Suppressor macrophage (primary cell): ENCODE results near the gene ZNF423.

Experiments used
- DNase-seq, 4 experiments: peaks; one replicate each; pipeline ENCODE4 v3.0.0-alpha.2; 2020 to 2022

The ZNF423 gene

GRCh38 chr16:49502136-49502881, 353.6 kb downstream of the ZNF423 start:
- DNase-seq, result no peak

GRCh38 chr16:49499869-49500610, 355.9 kb downstream of the ZNF423 start:
- DNase-seq, result no peak

- no peak for DNase-seq
Measured at GRCh38 chr16:49499414-49499785, 356.5 kb downstream of the ZNF423 start.

- no peak for DNase-seq
Measured at GRCh38 chr16:49498666-49499413, 357.1 kb downstream of the ZNF423 start.

DNA sequence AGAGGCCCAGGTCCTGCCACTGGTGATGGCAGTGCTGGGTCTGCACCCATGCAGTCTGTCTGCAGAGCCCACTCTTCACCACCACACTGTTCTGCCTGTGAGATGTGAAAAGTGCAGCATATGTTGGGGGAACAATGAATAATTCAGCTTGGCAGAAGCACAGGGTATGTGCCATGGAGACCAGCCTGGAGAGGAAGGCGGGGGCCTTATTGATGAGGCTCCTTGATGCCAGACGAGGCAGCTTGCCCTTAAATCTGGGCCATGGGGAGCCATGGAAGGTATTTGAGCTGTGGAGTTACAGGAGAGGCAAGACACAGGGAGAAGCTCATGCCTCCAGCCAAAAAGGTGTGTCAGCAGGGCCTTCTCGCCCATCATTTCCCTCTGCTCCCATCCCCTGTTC, 357.6 kb downstream of the ZNF423 start:
- DNase-seq, result no peak

GRCh38 chr16:49497466-49497865, 358.4 kb downstream of the ZNF423 start:
- DNase-seq, result no peak

DNA sequence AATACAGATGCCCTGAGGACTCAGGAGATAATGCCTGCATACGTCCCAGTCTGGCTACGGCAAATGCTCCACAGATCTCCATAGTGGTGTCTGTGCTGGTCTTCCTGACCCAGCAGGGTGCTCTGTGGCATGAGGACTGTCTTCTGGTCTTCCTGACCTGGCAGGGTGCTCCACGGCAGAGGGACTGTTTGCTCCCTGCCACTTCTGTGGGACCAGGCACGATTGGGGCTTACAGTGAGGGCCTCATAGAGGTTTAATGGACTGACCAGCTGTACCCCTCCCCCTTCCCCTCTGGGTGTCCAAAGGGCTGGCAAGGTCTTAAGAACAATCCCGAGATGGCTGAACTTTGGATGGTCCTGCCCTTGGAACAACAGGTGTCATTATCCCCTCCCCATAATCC, 359.3 kb downstream of the ZNF423 start:
- DNase-seq, result no peak

- no peak for DNase-seq
Measured at GRCh38 chr16:49495596-49496355, 360.1 kb downstream of the ZNF423 start.

DNA sequence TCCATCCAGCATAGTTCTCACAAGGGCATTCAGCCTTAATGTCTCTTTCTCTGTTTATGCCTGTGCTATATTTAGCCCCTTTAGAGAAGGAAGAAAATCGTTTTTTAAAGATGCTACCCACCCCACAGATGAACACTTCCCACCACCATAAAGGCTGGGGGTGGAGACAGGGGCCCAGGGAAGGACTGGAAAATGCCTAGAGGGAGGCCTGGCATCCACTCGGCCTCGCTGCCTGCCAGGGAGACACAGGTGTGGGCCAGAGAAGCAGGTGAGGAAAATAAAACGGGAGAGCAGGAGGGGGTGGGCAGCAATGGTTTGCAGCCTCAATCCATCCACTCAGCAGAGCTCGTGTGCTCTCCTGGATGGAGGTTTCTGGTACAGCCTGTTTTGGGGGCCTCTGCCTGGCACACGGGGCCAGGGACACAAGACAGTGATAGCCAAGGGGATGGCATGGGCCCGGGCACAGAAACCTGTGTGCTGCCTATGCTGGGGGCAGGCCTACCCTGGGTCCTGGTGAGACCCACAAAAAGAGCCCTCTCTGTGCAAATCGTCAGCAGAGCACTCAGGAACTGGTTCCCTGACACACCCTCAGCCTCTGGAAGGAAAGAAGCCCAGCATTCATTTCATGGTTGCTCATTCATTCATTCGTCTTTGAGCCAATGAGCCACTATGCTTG, 360.9 kb downstream of the ZNF423 start:
- no peak for DNase-seq

DNA sequence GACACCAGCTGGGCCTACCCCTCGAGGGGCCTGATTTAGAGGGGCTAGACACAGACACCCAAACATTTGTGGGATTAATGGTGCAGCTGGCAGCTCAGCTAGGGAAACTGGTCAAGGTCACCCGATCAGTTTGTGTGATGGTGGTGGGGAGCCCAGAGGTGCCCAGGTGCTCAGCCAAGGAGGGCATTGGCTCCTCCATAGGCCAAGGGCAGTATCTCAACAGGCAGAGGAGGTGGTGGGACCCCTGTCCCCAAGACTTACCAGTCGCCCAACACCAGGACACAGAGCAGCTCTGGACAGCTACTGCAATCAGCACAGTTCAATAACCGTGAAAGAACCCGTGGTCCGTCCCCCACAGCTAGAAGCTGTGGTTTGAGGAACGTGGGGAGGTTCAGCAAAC, 361.4 kb downstream of the ZNF423 start:
- no peak for DNase-seq

GRCh38 chr16:49493836-49494235, 362.1 kb downstream of the ZNF423 start:
- DNase-seq, result no peak

DNA sequence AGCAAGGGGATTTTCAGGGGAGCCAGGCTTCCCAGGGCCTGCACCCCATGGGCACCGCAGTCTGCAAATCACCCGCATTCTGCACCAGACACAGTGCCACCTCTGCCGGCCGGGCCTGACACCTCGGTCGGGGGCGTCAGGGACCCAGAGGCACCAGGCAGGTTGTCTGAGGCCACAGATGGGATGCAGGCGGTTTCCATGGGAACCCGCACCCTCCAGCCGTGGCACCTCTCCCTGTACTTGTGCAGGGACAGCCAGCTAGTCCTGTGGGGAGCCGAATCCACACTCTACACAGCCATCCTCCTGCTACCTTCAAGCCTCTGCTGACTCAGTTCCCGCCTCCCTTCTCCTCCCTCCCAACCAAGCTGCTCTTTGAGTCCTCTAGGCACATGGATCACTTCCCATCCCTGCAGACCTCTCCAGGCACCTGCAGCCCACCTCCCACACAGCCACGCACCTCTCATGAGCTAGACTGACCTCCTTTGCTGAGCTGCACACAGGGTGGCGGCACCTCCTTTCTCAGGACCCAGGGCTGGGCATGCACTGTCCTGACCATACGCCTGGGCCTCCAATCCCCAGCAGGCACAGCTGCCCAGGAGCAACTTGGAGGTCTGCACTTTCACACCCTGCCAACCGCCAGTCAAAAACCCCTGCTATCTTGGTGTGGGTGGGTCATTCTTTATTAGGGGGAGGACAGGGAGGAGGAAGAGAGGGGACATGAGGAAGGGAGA, 362.9 kb downstream of the ZNF423 start:
- DNase-seq, result no peak

- DNase-seq, result peak; percentile 18 to 54 (median 44)
Measured at GRCh38 chr16:49491771-49492761, 363.8 kb downstream of the ZNF423 start.

DNA sequence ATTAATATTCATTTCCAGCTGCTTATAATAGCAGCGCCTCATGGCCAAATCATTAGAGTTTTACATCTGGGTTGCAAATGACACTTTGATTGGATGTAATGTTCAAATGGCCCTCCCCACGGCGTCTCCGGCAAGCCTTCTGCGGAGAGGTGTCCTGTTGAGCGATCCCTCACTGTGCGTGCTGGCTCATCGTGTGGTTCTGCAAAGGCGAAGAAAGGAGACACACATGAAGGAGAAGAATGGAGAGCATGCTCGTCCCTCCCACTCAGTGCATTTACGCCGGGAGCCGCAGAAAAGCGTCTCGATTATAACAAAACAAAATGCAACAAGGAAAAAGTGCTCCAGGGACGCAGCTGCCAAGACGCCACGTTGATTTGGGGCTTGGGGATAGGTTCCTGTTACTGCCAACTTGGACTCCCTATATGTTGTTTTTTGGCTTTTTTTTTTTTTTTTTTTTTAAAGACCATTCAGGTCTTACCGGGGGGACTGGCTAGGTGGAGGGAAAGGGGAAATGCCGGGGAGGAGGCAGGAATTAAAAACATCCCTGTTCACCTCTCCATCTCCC, 364.7 kb downstream of the ZNF423 start:
- DNase-seq, result no peak

DNA sequence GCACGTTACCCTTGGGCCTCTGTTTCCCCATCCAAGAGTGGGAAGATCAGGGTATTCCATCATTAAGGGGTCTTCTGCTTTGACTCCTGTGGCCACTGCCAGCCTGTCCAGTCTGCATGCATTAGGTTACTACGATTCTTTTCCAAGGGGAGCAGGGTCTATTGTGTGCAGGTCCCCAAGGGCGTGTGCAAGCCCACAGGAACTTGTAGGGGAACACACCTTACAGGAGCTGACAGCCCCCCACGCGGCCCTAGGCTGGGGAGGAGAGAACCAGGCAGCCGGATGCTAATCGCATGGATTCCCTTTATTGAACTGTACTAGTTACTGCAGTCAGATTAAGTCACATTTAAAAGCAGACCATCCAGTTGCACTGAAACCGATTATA, 365.6 kb downstream of the ZNF423 start:
- no peak for DNase-seq

- no peak for DNase-seq
Measured at GRCh38 chr16:49489686-49490320, 366.1 kb downstream of the ZNF423 start.

DNA sequence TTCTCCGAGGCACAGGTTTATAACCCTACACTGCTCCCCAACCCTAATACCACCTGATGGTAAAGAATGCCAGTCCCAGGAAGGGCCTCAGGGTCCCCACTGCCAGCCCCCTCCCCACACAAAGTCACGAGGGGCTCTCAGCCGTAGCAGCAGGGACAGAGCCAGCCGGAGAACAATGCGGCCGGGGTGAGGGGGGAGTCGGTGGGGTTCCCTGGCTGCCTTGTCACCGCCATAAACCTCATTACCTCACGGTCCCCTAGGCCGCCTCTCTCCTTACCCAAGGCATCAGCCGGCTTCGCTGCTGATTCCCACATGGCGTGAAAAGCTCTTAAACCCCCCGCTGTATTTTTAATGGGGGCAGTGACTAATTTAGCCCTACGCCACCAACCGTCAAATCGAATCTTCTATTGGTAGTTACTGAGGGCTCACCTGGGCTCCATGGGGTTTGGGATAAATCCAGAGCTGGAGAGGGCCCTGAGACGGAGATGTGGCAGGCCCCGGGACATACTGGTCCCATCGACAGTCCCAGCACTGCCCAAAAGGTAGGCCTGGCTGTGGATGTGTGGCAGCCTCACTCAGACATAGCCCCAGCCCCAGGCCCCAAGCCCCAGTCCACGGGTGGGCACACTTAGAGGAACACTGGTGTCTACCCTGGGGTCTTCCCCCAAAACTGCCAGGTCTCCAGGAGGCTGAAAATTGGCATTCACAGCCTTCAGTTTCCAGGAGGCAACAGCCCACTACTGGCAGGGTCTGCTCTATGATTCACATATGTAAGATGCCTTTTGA, 367.0 kb downstream of the ZNF423 start:
- no peak for DNase-seq

DNA sequence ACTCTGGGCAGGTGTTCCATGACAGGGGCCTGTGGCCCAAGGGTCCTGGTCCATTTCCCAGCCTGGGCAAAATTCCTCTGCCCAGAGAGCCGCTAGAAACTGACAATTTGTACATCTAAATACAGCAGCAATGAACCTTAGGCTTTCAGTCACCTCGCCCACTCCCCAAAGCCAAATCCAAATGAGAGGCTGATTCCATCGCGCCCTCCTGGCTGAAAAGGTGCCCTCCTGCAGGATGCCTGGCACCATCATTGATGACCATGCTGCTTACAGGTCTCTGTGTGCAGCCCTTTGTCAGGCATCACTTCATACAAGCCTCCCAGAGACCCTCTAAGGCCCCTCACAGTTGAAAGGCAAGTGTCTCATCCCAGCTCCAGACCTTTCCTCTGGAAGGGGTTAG, 367.6 kb downstream of the ZNF423 start:
- DNase-seq, result no peak

- DNase-seq, result no peak
Measured at GRCh38 chr16:49487746-49488145, 368.2 kb downstream of the ZNF423 start.
